22Rv1 (cell line): ENCODE data around the gene DNM3.

Experiments used
- H3K27ac ChIP-seq: fragments of 450-650 bp; 2 replicates; pipeline ENCODE4 v1.5.1; 2017
- ZFX ChIP-seq: fragments of 450-650 bp; IDR thresholded peaks from 2 replicates; pipeline ENCODE4 v1.6.1; 2017; ENCODE audit warnings: antibody characterized with exemption, borderline replicate concordance
- TF ChIP-seq, protein P1 (sequence below): fragments of 450-650 bp; IDR thresholded peaks from 2 replicates; pipeline ENCODE4 v1.5.1; 2017; ENCODE audit warnings: mild to moderate bottlenecking

The DNM3 gene

DNA sequence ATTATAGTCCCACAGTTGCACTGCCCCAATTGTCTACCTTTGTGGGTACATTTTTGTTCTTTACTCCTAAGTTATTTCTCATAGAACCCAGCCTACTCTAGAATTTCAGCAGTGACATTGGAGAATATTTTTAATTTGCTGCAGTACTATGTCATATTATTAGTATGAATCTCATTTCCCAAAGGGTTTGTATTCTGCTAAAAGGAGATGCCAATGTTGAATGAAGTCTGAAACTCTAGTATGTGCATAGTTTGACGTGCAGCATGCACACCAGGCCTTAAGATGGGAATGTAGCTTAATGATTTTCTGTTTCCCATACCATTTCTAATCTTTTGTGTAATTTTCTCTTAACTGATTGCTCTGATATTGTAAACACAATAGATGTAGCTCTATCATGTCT is 568.7 kb downstream of the DNM3 start:
- no peak for TF ChIP-seq ZFX
- TF ChIP-seq, protein P1, sequence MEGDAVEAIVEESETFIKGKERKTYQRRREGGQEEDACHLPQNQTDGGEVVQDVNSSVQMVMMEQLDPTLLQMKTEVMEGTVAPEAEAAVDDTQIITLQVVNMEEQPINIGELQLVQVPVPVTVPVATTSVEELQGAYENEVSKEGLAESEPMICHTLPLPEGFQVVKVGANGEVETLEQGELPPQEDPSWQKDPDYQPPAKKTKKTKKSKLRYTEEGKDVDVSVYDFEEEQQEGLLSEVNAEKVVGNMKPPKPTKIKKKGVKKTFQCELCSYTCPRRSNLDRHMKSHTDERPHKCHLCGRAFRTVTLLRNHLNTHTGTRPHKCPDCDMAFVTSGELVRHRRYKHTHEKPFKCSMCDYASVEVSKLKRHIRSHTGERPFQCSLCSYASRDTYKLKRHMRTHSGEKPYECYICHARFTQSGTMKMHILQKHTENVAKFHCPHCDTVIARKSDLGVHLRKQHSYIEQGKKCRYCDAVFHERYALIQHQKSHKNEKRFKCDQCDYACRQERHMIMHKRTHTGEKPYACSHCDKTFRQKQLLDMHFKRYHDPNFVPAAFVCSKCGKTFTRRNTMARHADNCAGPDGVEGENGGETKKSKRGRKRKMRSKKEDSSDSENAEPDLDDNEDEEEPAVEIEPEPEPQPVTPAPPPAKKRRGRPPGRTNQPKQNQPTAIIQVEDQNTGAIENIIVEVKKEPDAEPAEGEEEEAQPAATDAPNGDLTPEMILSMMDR = no peak

DNA sequence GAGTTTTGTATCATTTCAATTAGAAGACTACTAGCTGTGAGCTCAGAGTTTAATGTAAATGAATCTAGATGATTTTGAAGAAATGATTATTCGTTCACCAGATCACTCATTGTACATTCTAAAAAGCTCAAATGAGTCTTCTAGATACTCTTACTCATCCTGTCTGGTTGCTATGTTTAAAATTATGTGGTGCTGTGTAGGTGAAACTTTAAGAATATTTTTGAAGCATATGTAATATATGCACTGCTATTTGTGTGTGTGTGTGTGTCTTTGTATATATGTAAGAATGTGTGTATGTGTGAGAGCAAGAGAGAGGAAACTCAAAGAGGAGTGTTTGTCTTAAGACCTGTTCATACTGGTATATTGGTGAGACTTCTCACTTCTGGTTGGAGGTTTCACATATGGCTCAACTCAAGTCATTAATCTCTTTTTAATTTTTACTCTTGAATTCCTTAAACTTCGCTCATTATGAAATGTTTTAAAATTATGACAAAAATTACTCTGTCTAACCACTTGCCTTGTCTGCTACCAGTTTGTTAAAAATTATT is 570.6 kb downstream of the DNM3 start:
- TF ChIP-seq, protein P1 = no peak
- TF ChIP-seq ZFX = no peak
- no peak overlapping the region for H3K27ac ChIP-seq

More for the DNA sequence above, 568.7 kb downstream of the DNM3 start:
- no peak overlapping the region for H3K27ac ChIP-seq

DNA sequence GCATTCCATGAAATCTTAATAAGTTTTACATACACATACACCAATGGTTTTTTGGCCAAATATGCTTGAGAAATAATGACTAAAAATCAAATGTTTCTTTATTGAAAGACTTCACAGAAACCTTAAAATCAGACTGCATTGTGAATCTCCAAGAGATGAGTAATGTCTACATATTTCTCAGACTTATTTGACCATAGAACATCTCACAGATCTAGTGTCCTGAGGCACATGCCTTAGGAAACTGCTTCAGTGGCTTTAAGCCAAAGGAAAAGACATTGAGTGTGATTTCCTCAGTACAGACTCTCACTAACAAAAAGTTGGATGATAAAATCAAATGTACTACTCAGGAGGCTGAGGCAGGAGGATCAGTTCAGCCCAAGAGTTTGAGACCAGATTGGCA is 573.0 kb downstream of the DNM3 start:
- H3K27ac ChIP-seq = no peak overlapping the region
- TF ChIP-seq, protein P1 = no peak
- TF ChIP-seq ZFX = no peak

DNA sequence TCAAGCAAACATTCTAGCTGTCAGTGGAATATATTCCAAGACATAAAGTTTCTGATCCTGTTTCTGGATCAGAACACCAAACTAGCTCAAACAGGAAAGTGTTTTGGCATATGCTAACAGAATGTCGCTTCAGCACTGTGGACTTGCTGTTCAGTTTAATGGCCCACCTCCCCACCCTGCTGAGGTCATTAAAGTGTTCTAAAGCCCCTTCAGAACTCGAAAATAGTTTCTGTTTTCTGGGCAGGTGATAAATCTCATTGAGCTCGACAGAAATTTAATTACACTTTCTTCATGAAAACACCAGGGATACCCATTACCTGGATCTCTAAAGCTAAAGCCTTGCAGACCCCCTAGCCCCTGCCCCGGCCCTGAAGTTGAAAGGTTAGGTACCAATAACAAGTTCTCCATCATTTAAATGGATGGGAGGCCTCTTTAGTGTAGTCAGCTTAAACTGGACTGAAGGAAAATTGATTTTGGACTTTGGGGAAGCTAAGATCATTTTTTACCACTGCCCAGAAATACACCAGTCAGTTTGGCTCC is 575.3 kb downstream of the DNM3 start:
- TF ChIP-seq, protein P1 = no peak
- TF ChIP-seq ZFX = no peak
- H3K27ac ChIP-seq = no peak overlapping the region

DNA sequence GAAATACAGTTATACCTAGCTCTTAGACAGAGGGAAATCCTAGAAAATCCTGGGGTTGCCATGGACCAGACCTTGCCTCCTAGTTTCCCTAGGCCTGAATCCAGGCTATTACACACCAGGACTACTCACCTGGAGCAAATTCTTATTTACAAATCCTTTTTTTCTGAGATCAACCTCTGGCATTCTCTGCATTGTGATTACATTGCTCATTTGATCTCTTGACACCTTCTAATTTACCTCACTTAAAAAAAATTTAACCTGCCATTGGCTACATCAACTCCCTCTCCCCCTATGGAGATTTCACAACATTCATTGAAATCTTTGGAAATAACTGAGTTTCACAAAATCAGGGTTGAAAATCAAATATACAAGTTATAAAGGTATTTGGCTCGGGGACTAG is 576.3 kb downstream of the DNM3 start:
- TF ChIP-seq ZFX = no peak
- no peak overlapping the region for H3K27ac ChIP-seq

DNA sequence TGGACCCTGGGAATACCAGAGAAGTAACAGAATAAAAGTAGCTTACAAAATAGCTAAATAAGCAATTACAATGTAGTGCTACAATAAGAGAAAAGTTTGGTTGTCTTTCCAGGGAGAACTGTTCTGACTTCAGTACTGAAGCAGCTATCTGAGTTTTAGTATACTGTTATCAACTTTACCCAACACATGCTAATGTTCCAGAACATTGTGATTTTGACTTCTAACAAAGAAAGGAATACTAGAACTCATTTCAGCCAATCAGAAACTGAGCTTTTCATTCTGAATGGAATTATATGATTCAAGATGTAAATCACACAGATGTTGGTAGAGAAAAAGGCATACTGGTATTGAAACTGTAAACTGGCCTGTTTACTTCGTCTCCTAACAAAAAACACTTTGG is 579.1 kb downstream of the DNM3 start, which contains the start of gene C1orf105:
Gene C1orf105, plus strand, starts transcription at position 301 of the 400 bp plus-strand sequence. CDS start 201 bp downstream, outside the sequence.
- no peak within 1 kb of the TSS for H3K27ac ChIP-seq
- TF ChIP-seq, protein P1 = no peak
- no peak for TF ChIP-seq ZFX

DNA sequence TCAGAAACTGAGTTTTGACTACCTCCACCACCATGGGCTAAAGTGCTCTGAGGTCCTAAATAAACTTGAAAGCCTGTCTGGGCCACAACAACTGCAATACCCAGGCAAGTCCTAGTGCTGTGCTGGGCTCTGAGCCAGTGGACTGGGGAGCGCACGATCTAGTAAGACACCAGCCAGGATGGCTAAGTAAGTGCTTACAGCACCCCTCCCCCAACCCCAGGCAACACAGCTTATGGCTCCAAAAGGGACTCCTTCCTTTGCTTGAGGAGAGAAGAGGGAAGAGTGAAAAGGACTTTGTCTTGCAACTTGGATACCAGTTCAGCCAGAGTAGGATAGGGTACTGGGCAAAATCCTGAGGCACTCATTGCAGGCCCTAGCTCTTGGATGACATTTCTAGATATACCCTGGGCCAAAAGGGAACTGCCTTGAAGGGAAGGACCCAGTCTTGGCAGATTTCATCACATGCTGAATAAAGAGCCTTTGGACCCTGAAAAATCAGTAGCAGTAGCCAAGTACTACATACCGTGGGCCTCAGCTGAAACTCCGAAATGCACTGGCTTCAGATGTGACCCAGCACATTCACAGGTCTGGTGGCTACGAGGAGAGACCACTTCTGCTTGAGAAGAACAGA is 580.8 kb downstream of the DNM3 start:
- H3K27ac ChIP-seq = no peak overlapping the region
- TF ChIP-seq, protein P1 = no peak
- TF ChIP-seq ZFX = no peak
